Stimulated activated CD4-positive, alpha-beta T cell treated with anti-CD3 and anti-CD28 coated beads, Interleukin-1b, Interleukin-23, amount 100 ng/mL, for 4 hours (primary cell): Measurements from ENCODE around the gene MYO10.
A peak's percentile ranks its signal among the peaks of the same experiment; 100 is the strongest.
"Not testable (repeated sequence)": the region's sequence is repeated elsewhere in the genome, so short reads cannot be mapped to it uniquely, and the experiment has no call there.

Experiments used
- DNase-seq, 2 donors: peaks; one replicate each; pipeline ENCODE4 v3.0.0-alpha.2; 2020; ENCODE audit warnings: low read depth in 2 of 2

MYO10 gene

GRCh38 chr5:16936150-16936988, at the start of gene MYO10:
Gene MYO10 (minus strand): TSS chr5:16936288. CDS start chr5:16935808, 480 bp downstream.
- peak; percentile 16 to 64 for DNase-seq

GRCh38 chr5:16985304-16985703, 49.2 kb upstream of the MYO10 start:
- DNase-seq = not testable (repeated sequence)

- no peak for DNase-seq
These were observed 47.9 kb upstream of the MYO10 start for GRCh38 chr5:16983972-16984371.

- no peak for DNase-seq
These were observed 47.0 kb upstream of the MYO10 start for GRCh38 chr5:16983022-16983639.

GRCh38 chr5:16981700-16982099, 45.6 kb upstream of the MYO10 start:
- no peak for DNase-seq

- no peak for DNase-seq
These were observed 44.9 kb upstream of the MYO10 start for GRCh38 chr5:16980983-16981382.

GRCh38 chr5:16978296-16978695, 42.2 kb upstream of the MYO10 start:
- DNase-seq = no peak

- no peak for DNase-seq
These were observed 40.5 kb upstream of the MYO10 start for GRCh38 chr5:16976625-16977008.

- no peak for DNase-seq
These were observed 40.0 kb upstream of the MYO10 start for GRCh38 chr5:16975950-16976624.

GRCh38 chr5:16974981-16975380, 38.9 kb upstream of the MYO10 start:
- no peak for DNase-seq

- no peak for DNase-seq
These were observed 34.7 kb upstream of the MYO10 start for GRCh38 chr5:16970826-16971225.

- no peak for DNase-seq
These were observed 34.2 kb upstream of the MYO10 start for GRCh38 chr5:16970260-16970659.

GRCh38 chr5:16965581-16965980, 29.5 kb upstream of the MYO10 start:
- DNase-seq = no peak

GRCh38 chr5:16963821-16964220, 27.7 kb upstream of the MYO10 start:
- no peak for DNase-seq

GRCh38 chr5:16961131-16961530, 25.0 kb upstream of the MYO10 start:
- DNase-seq = no peak

- DNase-seq = no peak
These were observed 21.5 kb upstream of the MYO10 start for GRCh38 chr5:16957304-16958196.

GRCh38 chr5:16953729-16954128, 17.6 kb upstream of the MYO10 start:
- DNase-seq = no peak

- no peak for DNase-seq
These were observed 17.0 kb upstream of the MYO10 start for GRCh38 chr5:16952968-16953671.

GRCh38 chr5:16946725-16947124, 10.6 kb upstream of the MYO10 start:
- DNase-seq = no peak

- DNase-seq = no peak
These were observed 8.9 kb upstream of the MYO10 start for GRCh38 chr5:16944816-16945562.
